MCF 10A (cell line): ENCODE data around the gene CDH6. TPM values are rescaled to one million over a fixed set of nuclear protein-coding genes. Genes with fewer than 3 reads are reported as not detected.

Experiments
- BruUV-seq: library from RNA; stranded (reverse); fragments of 400-500 nt; replicated peaks from 2 replicates; lab custom pipeline; 2021; lab: Mats Ljungman, UMichigan
- CTCF ChIA-PET: fragments of 300-600 bp; sonication (Branson Sonifier 250); formaldehyde crosslinking; extraction: SDS; loops from one replicate; lab custom pipeline; 2021; ENCODE audit warnings: antibody characterized with exemption, inconsistent platforms; lab: Yijun Ruan, JAX
- POLR2A ChIA-PET: fragments of 300-600, 350-650 bp; sonication (Branson Sonifier 250); formaldehyde crosslinking; extraction: SDS; loops from one replicate; lab custom pipeline; 2020; ENCODE audit warnings: antibody characterized with exemption, inconsistent platforms; lab: Yijun Ruan, JAX
- DNase-seq: peaks from one replicate; pipeline ENCODE4 v3.0.0-alpha.2; 2018; ENCODE audit not compliant: unreplicated experiment
- H3K27ac Mint-ChIP-seq: one replicate; pipeline ENCODE4 v1.8.0; 2022; ENCODE audit warnings: mild to moderate bottlenecking, low read depth, mixed read lengths; ENCODE audit not compliant: unreplicated experiment
- H3K27me3 Mint-ChIP-seq: one replicate; pipeline ENCODE4 v1.8.0; 2022; ENCODE audit warnings: mixed read lengths; ENCODE audit not compliant: insufficient read depth, unreplicated experiment
- H3K36me3 Mint-ChIP-seq: one replicate; pipeline ENCODE4 v1.8.0; 2022; ENCODE audit warnings: mild to moderate bottlenecking, moderate library complexity, mixed read lengths; ENCODE audit not compliant: insufficient read depth, unreplicated experiment
- H3K4me1 Mint-ChIP-seq: one replicate; pipeline ENCODE4 v1.8.0; 2022; ENCODE audit warnings: mixed read lengths; ENCODE audit not compliant: insufficient read depth, unreplicated experiment
- H3K4me3 Mint-ChIP-seq: one replicate; pipeline ENCODE4 v1.8.0; 2022; ENCODE audit warnings: mild to moderate bottlenecking, moderate library complexity, mixed read lengths; ENCODE audit not compliant: unreplicated experiment
- H3K9me3 Mint-ChIP-seq: one replicate; pipeline ENCODE4 v1.8.0; 2022; ENCODE audit warnings: mixed read lengths; ENCODE audit not compliant: unreplicated experiment
- CTCF ChIP-seq: fragments of 200-600 bp; IDR thresholded peaks from one replicate; pipeline ENCODE4 v1.8.0; 2022; ENCODE audit warnings: antibody characterized with exemption, mild to moderate bottlenecking; ENCODE audit not compliant: unreplicated experiment
- intact Hi-C: fragments of 100-400 bp; cut with micrococcal nuclease; formaldehyde crosslinking; loops from 2 replicates; pipeline ENCODE4 v1.14.1; 2022
- total RNA-seq: library from RNA; stranded (reverse); gene quantifications from 2 replicates; pipeline ENCODE4 v1.2.3, GENCODE V29; 2022

Gene CDH6
- total RNA-seq, 1 experiment from 2014 or later: not detected

DNA sequence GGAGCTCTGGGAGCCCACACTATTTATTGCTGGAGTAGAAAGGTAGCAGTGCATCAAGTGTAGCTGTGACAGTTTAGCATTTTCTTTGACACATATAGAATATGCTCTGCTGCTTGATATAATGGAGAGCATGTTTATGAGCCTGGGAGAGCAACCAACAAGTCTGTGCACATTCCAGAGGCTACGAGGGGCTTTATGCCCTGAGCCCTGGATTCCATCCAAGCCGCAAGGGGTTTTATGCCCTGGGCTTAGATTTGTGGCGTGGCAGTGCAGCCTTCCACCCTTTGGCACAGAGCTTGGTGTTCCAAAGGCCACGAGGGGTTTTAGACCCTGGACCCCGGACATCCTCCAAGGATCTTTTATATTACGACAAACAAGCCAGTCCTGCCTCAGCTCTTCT, 14.6 kb downstream of the CDH6 start:
- no peaks in the 10 kb centered on the region for H3K36me3 Mint-ChIP-seq
- BruUV-seq: no TSS peak
- DNase-seq: no peak
- no peaks in the 10 kb centered on the region for H3K4me1 Mint-ChIP-seq
- no peaks in the 10 kb centered on the region for H3K27me3 Mint-ChIP-seq
- intact Hi-C loops: no loop called here
- H3K9me3 Mint-ChIP-seq: no peaks in the 10 kb centered on the region
- TF ChIP-seq CTCF: no peak
- no peak overlapping the region for H3K4me3 Mint-ChIP-seq
- ChIA-PET POLR2A (no interaction called here), CTCF (interaction anchor here (0.6 to 1.9 kb wide), 2 partner anchors 24 to 1499 kb away, joined by 3 to 6 read pairs; no protein-coding TSS in a partner anchor)
- H3K27ac Mint-ChIP-seq: no peak overlapping the region

DNA sequence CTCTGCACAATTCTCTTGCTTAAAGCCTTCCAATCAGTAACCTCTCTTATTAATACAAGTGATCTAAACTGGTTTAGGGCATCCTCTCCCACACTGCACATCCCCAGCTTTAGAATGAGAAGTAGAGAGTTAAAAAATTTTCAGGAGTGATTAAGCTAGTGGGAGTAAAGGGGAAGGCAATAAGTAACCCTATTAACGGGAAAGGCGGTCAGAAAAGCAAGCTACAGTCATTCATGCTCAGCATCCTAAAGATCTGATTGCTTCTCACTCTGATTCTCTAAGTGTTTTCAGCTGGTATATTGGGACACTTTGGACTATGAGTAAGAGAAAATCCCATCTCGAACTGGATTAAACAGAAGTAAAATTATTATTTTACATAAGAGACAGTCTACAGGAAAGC, 15.8 kb downstream of the CDH6 start:
- Mint-ChIP-seq H3K4me1 (no peaks in the 10 kb centered on the region), H3K27me3 (no peaks in the 10 kb centered on the region), H3K4me3 (no peak overlapping the region), H3K36me3 (no peaks in the 10 kb centered on the region), H3K27ac (no peak overlapping the region), H3K9me3 (no peaks in the 10 kb centered on the region)
- ChIA-PET CTCF (interaction anchor here (0.6 to 1.1 kb wide), 4 partner anchors 15 to 133 kb away, joined by 3 read pairs; no protein-coding TSS in a partner anchor), POLR2A (no interaction called here)
- intact Hi-C loops: no loop called here
- no TSS peak for BruUV-seq
- no peak for TF ChIP-seq CTCF
- no peak for DNase-seq

GRCh38 chr5:31211098-31211497, 17.6 kb downstream of the CDH6 start:
- Mint-ChIP-seq H3K4me3 (no peak overlapping the region), H3K36me3 (no peaks in the 10 kb centered on the region), H3K4me1 (no peaks in the 10 kb centered on the region), H3K27ac (no peak overlapping the region), H3K27me3 (no peaks in the 10 kb centered on the region), H3K9me3 (no peaks in the 10 kb centered on the region)
- ChIA-PET POLR2A (interaction anchor here (0.6 kb wide), 2 partner anchors 24 to 62 kb away, joined by 3 to 4 read pairs; no protein-coding TSS in a partner anchor), CTCF (interaction anchor here (0.7 to 3.6 kb wide), 4 partner anchors 21 to 1234 kb away, joined by 3 to 17 read pairs (median 3); no protein-coding TSS in a partner anchor)
- no peak for DNase-seq
- intact Hi-C loops: no loop called here
- TF ChIP-seq CTCF: no peak
- no TSS peak for BruUV-seq

DNA sequence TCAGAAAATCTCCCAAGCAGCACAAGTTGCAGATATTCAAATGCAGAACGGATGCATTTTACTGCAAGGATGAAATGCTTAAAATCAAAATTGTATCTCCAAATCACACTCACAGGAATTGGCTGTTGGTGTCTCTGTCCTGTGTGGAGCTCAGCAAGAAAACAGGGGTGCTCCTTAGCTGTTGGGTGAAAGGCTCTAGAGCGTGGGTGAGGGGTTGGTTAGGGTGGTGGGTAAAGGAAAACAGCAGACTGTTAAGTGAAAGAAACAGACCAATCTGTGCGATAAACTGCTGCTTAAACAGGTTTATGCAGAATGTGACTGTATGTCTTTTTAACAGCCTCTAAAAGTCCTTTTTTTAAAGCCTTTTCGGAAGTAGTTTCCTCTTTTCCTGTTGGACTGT, 19.8 kb downstream of the CDH6 start:
- Mint-ChIP-seq H3K36me3 (no peaks in the 10 kb centered on the region), H3K27me3 (no peaks in the 10 kb centered on the region), H3K27ac (no peak overlapping the region), H3K4me3 (no peak overlapping the region), H3K4me1 (no peaks in the 10 kb centered on the region), H3K9me3 (no peaks in the 10 kb centered on the region)
- TF ChIP-seq CTCF: no peak
- no TSS peak for BruUV-seq
- CTCF ChIA-PET: interaction anchor here (0.6 to 3.6 kb wide), 3 partner anchors 19 to 714 kb away, joined by 4 to 17 read pairs (median 5); no protein-coding TSS in a partner anchor
- intact Hi-C loops: no loop called here
- POLR2A ChIA-PET: no interaction called here
- DNase-seq: no peak
